MM.1S (cell line): ENCODE measurements around the gene ADGRV1.

ENCODE experiments used
- CTCF ChIP-seq: fragments of 300-600 bp; sonication (generic); IDR thresholded peaks from 2 replicates; pipeline ENCODE4 v1.5.1; 2016; ENCODE audit warnings: antibody characterized with exemption, low read length, mixed read lengths
- EZH2 ChIP-seq: fragments of 300-600 bp; sonication (generic); optimal IDR thresholded peaks from 2 replicates; pipeline ENCODE3; 2017; ENCODE audit warnings: low read depth, mild to moderate bottlenecking, antibody characterized with exemption, low read length, mixed read lengths
- EZH2phosphoT487 ChIP-seq: fragments of 300-600 bp; sonication (generic); IDR thresholded peaks from 2 replicates; pipeline ENCODE4 v1.6.1; 2018; ENCODE audit warnings: antibody characterized with exemption, low read length

- TF ChIP-seq CTCF (no peak), EZH2phosphoT487 (no peak), EZH2 (no peak)
These were observed 615.8 kb downstream of the ADGRV1 start for GRCh38 chr5:91174396-91174795.
